DMS79 (cell line): ENCODE measurements around the gene SOBP.

Experiments
- DNase-seq: peaks from one replicate; lab custom pipeline; 2025; lab: John Stamatoyannopoulos, UW

Gene SOBP

GRCh38 chr6:107523054-107523791, 33.3 kb downstream of the SOBP start:
- no peak for DNase-seq

DNA sequence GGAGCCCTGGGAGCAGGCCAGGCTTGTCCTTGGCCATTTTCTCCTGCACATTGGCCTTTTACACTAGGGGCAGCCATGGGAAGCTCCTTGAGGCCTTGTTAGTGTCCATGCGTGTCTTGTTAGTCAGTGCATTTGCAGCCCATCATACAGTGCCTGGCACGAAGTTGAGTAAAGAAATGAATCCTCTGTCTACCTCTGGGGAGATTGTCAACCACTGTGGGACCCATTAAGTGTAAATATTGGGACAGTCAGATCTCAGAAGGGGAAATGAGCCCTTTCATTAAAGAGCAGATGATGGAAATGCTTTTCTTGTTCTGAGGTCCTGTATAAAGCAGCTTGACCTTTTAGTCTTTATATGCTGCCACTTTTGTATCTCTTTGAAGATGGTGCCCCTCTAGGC, 33.9 kb downstream of the SOBP start:
- no peak for DNase-seq

- DNase-seq, result no peak
Observed at GRCh38 chr6:107524626-107525025, 34.7 kb downstream of the SOBP start.

DNA sequence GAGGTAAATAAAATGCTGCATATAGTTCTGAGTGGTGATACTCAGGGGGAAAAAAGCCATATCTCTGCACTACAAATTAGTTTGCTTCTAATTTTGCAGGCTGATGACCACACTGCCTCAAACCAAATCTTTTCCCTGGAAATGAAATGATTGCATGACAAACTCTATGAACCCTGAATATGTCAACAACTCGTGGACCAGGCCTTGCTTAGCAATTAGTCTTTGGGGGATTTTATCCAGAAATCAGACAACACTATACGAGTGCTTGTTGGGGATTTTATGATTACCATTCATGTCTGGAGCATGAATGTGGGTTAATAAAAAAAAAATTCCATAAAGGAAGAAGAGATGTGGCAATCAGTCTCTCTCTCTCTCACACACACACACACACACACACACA, 42.0 kb downstream of the SOBP start:
- no peak for DNase-seq

GRCh38 chr6:107532706-107533105, 42.8 kb downstream of the SOBP start:
- no peak for DNase-seq

GRCh38 chr6:107533415-107534059, 43.6 kb downstream of the SOBP start:
- DNase-seq, result no peak

GRCh38 chr6:107534571-107535141, 44.7 kb downstream of the SOBP start:
- DNase-seq, result no peak

DNA sequence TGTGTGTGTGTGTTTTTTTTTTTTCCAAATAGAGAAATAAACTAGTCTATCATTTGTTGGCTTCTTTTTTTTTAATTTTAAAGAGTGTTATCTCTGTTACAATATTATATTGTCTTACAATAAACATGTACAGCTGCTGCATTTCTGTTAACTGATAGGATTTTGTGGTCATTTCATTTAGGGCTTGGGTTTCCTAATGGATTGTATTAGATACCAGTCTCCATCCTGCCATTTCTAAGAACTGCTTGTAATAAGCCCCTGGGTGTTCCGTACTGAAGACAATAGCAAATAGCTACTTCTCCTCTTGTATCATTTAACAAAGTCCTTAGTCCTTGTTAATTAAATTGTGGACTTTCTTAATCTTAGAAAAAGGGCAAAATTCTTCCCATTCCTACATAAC, 45.7 kb downstream of the SOBP start:
- DNase-seq, result no peak

DNA sequence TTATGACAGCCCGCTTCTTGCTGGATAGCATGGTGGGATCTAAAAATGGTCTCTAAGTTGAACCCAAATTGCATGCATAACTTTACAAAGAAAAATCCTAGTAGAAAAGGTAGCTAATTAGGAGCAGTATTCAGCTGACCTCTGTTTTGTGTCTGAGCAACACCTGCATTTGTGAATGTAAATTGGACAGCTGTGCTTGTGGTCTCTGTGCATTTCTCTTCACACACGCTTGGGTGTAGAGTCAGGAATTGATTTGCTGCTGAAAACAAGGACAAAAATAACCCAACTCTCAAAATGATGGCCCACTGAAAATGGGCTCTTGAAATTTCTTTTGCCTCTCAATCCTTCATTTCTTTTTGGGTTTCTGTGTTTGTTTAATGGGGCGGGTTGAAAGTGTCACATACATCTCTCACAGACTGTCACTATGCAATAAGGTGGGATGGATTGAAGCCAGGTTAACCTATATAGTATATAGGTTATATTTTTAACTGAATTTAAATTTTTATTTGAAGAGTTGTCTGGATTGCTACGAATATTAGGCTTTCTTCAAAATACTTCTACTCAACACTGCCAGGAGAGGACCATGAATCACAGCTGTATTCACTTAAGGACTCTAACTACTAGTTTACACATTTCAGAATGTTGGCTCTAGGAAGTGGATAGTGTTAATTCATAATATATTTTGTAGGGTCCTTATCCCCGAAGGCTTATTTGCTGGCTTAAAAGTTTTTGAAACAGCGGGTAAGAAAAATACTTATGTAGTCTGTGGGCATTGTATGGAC, 46.5 kb downstream of the SOBP start:
- no peak for DNase-seq

GRCh38 chr6:107537559-107537958, 47.6 kb downstream of the SOBP start:
- DNase-seq, result no peak

GRCh38 chr6:107538856-107539387, 49.0 kb downstream of the SOBP start:
- DNase-seq, result peak; percentile 55

DNA sequence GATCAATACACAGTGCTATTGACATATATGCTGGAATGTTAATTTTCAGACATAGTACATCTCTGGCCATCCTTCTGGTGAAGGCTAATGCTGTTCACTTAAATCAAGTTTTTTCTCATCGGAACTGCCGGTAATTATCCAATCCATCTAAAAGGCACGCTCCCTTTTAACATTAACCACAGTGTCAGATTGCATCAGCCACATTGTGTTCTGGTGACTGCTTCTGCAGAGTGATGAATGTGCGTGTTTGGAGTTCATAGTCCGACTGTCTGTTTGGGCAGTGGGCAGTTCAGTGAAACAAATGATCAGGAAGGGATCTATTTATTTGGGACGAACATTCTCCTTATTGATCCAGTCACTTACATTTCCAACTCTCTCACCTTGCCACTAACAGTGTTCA, 49.5 kb downstream of the SOBP start:
- peak; percentile 20 for DNase-seq

DNA sequence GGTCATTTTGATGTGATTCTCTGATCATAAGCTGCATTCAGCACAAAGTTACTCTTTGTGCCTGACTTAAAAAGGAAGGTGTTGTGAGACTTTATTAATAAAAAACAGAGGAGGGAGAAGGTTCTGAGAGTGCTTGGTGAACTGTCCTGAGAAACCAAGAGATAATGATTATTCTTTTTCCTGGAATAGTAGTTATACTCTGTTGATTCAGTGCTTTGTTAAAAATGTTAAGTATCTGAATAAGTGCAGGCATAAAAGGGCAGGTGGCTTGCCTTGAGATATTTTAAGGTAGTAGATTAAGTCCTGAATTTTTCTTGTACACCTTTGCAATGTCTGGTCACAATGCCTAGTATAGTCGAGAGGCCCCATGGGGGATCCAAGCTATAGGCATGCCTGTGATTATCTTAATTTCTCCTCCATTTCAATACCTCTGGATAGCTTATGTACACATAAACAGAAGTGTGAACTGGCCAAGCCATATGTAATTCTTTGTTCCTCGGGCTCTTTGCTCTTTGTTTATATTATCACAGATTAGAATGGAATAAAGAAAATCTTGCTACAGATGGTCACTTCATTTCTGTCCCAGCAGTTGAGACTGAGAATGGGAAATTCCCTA, 50.0 kb downstream of the SOBP start:
- no peak for DNase-seq

DNA sequence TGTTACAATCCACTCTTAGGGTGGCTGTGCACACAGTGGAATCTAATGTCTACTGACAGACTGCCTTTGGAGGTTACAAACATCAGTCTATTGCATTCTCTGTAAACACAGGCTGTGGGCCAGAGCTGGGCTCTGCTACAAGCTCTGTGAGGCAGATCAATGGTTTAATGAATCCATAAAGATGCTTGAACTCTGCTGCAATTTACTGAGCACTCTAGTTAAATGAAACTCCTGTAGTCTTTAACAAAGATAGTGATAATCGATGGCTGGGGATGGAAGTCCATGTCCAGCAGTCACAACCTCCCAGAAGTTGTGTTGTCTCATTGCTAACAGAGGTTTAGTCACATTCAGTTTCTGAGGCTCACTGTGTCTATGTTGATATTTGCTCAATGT, 50.5 kb downstream of the SOBP start:
- no peak for DNase-seq

DNA sequence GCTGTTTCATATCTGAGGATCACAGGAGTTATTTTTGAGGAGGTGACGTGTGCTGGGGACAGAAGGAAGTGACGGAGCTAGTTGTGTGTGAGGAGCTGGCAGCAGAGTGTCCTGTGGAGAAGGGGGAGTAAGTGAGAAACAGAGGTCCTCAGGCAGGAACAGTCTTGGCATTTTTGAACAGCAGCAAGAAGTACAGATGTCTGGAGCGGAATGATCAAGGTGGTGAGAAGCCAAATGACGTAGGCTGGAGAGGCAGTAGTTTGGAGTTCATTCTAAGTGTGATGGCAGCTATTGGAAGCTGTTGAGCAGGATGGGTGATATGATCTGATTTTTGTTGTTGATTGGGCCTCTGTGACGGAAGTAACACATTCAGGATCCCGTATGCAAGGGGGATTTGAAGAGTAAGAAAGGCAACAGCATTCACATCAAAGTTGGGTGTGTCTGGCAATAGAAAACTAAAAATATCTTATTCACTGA, 52.3 kb downstream of the SOBP start:
- no peak for DNase-seq

DNA sequence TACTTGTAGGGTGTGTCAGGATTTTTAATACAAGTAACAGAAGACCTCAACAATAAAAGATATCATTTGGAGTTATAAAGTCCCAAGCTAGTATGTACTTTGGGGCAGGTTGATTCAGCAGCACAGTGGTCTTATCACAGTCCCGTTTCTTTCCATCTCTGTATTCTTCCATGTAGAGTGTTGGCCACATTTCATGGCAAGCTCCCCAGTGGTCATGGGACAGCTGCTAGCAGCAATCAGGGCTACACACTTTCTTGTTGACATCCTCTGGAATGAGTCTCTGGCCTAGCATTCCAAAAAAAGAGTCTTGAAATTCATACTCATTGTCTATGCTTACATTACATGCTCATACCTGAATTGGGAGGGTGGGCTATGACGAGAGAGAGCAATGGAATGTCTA, 53.2 kb downstream of the SOBP start:
- DNase-seq, result no peak

DNA sequence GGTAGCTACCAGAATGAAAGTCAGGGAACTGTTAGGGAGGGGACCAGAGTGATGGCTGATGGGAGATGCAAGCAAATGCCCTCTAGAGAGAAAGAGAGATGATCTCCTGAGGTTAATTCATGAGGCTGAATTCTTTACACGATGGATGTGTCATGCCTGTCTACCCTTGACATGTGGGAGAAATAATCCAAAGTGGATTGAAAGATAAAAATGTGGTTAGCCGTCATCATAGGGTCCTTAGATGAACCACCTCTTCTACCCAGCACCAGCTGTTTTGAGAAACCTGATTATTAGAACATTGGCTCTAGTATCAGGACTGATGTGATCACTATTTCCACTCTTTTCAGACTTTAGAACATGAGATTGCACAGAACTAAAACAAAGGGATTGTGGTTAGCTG, 53.6 kb downstream of the SOBP start:
- DNase-seq, result no peak

GRCh38 chr6:107545763-107546162, 55.8 kb downstream of the SOBP start:
- DNase-seq, result no peak

- no peak for DNase-seq
Observed at GRCh38 chr6:107546691-107547450, 57.0 kb downstream of the SOBP start.

- no peak for DNase-seq
Observed at GRCh38 chr6:107547451-107547840, 57.5 kb downstream of the SOBP start.

DNA sequence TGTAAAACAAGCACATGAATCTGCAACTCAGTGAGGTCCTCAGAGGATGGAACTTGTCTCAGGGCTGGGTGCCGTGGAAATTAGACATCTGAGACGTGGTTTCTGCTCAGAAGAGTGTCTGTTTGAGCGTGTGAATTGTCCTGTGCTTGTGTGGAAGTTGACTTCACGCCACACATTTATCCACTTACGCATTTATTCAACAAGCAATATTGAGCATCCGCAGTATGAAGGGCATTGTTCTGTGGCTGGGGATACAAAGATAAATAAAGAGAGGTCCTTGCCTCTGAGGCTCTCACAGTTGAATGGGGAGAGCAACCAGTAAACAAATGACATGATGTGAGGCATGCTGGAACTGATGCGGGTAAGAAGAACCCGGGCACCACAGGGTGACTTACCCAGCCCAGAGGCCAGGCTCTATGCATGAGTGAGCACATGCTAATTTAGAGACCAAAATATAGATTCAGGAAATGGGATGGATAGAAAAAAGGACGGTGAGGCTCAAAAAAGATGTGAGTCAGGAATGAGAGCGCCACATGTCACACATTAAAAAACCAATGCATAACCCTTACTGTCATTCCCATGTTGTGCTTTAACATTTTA, 60.4 kb downstream of the SOBP start:
- no peak for DNase-seq
